Measurements from ENCODE around the gene TUBB2B.

DNA sequence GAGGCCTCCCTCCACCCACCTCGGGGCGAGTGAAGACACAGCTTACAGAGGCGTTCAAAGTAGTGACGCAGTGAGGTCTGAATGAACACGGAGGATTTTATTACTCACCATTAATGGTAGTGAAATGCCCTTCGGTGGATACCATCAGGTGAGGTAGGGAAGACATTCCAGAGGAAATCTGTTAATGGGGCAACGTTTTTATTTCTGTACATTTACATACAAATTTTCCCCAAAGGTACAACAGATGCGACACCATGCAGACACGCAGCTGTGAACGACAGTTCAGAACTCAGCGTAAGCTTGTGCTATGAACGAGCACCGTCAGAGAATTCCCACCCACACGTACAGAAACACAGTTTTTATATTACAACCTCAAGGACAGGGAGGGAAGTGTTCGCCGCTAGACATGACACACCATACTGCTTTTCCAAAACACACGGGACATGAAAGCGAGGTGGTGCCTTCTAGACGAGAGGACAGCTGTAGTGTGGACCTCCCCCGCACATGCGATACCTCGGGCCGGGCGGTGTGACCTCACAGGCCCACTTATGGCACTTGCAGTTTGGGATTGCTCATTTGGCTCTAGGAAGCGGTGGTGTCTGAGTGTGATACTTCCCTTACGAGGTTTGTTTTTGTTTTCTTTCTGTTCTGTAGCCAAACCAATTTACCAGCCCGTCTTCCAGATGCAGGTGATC lies 42.0 kb upstream of the TUBB2B start:
- TF ChIP-seq, protein P1, sequence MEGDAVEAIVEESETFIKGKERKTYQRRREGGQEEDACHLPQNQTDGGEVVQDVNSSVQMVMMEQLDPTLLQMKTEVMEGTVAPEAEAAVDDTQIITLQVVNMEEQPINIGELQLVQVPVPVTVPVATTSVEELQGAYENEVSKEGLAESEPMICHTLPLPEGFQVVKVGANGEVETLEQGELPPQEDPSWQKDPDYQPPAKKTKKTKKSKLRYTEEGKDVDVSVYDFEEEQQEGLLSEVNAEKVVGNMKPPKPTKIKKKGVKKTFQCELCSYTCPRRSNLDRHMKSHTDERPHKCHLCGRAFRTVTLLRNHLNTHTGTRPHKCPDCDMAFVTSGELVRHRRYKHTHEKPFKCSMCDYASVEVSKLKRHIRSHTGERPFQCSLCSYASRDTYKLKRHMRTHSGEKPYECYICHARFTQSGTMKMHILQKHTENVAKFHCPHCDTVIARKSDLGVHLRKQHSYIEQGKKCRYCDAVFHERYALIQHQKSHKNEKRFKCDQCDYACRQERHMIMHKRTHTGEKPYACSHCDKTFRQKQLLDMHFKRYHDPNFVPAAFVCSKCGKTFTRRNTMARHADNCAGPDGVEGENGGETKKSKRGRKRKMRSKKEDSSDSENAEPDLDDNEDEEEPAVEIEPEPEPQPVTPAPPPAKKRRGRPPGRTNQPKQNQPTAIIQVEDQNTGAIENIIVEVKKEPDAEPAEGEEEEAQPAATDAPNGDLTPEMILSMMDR (IDR thresholded peaks at IDR 0.05), result no peak
- TF ChIP-seq POLR2A (IDR thresholded peaks at IDR 0.05) (no peak), POLR2AphosphoS5 (IDR thresholded peaks at IDR 0.05) (no peak), EP300 (IDR thresholded peaks at IDR 0.05) (no peak)

Measured in suprapubic skin (tissue), 4 donors.